K562 (cell line): ENCODE results near the gene PDZD2. TPM values are rescaled to one million over a fixed set of nuclear protein-coding genes. Genes with fewer than 3 reads are reported as not detected.

Experiments
- ATAC-seq: fragments of 200-7000 bp; cut with Tn5 transposase; 3 replicates; pipeline ENCODE4 v1.9.1; 2020; ENCODE audit warnings: moderate library complexity
- BruUV-seq: library from RNA; stranded (reverse); fragments of 400-500 nt; replicated peaks from 2 replicates; lab custom pipeline; 2021; lab: Mats Ljungman, UMichigan
- CTCF ChIA-PET: fragments of 300-600 bp; formaldehyde crosslinking; extraction: SDS; loops from one replicate; lab custom pipeline; 2021; ENCODE audit warnings: low intra/inter-chr PET ratio; lab: Yijun Ruan, JAX
- POLR2A ChIA-PET: fragments of 300-600, 350-650 bp; sonication (Branson Sonifier 250); formaldehyde crosslinking; extraction: SDS; loops from one replicate; lab custom pipeline; 2021; ENCODE audit warnings: antibody characterized with exemption, inconsistent platforms; lab: Yijun Ruan, JAX
- DNase-seq, 4 experiments: peaks; one replicate each; pipeline versions ENCODE4 v3.0.0 to v3.0.0-alpha.2; 2011 to 2018; ENCODE audit warnings: low spot score in 3 of 4, mixed read lengths in 3 of 4; ENCODE audit errors: extremely low read depth in 1 of 4
- FAIRE-seq: peaks from 2 replicates; lab custom pipeline; 2011; peaks lifted over from hg19 to GRCh38; lab: Jason Lieb, UNC
- H2AFZ ChIP-seq: 2 replicates; pipeline ENCODE4 v1.6.0; 2011; ENCODE audit warnings: low read depth, low read length, control low read depth, inconsistent platforms
- H3K27ac ChIP-seq: fragments of 200-600 bp; 3 replicates; pipeline ENCODE4 v1.8.0; 2011; ENCODE audit warnings: low read depth, mild to moderate bottlenecking, control low read depth, inconsistent platforms, low read length, moderate library complexity, mixed read lengths; ENCODE audit errors: extremely low read depth
- H3K27me3 ChIP-seq, 2 experiments: fragments of 300-600 bp in 1 of 2; 2 replicates in 1 of 2; 3 replicates in 1 of 2; pipeline versions ENCODE4 v1.6.0 to v1.8.0; 2011; ENCODE audit warnings: inconsistent platforms in 2 of 2, low read length in 2 of 2, mild to moderate bottlenecking in 1 of 2, mixed read lengths in 1 of 2, moderate library complexity in 1 of 2; ENCODE audit not compliant: control insufficient read depth in 2 of 2, insufficient read depth in 2 of 2
- H3K36me3 ChIP-seq: fragments of 300-600 bp; 3 replicates; pipeline ENCODE4 v1.8.0; 2011; ENCODE audit warnings: mild to moderate bottlenecking, low read length, inconsistent platforms; ENCODE audit not compliant: control insufficient read depth, insufficient read depth
- H3K4me1 ChIP-seq, 2 experiments: fragments of 200-600 bp in 1 of 2; replicated peaks in 1 of 2; 2 replicates in 1 of 2; 3 replicates in 1 of 2; pipeline versions ENCODE4 v1.5.1 to v1.8.0; 2011; ENCODE audit warnings: inconsistent platforms in 2 of 2, low read length in 2 of 2, mild to moderate bottlenecking in 1 of 2, mixed read lengths in 1 of 2, moderate library complexity in 1 of 2; ENCODE audit not compliant: control insufficient read depth in 2 of 2, insufficient read depth in 2 of 2
- H3K4me2 ChIP-seq: 2 replicates; pipeline ENCODE4 v1.6.1; 2011; ENCODE audit warnings: low read length, control low read depth, inconsistent platforms, mixed read lengths; ENCODE audit not compliant: insufficient read depth
- H3K4me3 ChIP-seq: fragments of 200-600 bp; sonication (generic), shearing (Covaris generic); 2 replicates; pipeline ENCODE4 v1.5.1; 2016; ENCODE audit warnings: control low read depth, inconsistent platforms
- H3K79me2 ChIP-seq: fragments of 200-600 bp; 3 replicates; pipeline ENCODE4 v1.8.0; 2011; ENCODE audit warnings: low read length, inconsistent platforms; ENCODE audit not compliant: control insufficient read depth, insufficient read depth
- H3K9ac ChIP-seq, 2 experiments: 2 replicates each; pipeline versions ENCODE4 v1.6.0 to v1.6.1; 2011; ENCODE audit warnings: low read depth in 2 of 2, low read length in 2 of 2, control low read depth in 1 of 2, inconsistent platforms in 1 of 2, mild to moderate bottlenecking in 1 of 2, mixed read lengths in 1 of 2; ENCODE audit not compliant: insufficient read depth in 1 of 2
- H3K9me1 ChIP-seq: one replicate; pipeline ENCODE4 v1.6.0; 2011; ENCODE audit warnings: inconsistent platforms, mild to moderate bottlenecking, low read length, moderate library complexity; ENCODE audit not compliant: control insufficient read depth, insufficient read depth
- H3K9me3 ChIP-seq: replicated peaks from 2 replicates; pipeline ENCODE4 v1.5.1; 2011; ENCODE audit warnings: low read depth, low read length, inconsistent platforms; ENCODE audit not compliant: control insufficient read depth, insufficient read depth
- H4K20me1 ChIP-seq: replicated peaks from 2 replicates; pipeline ENCODE4 v1.6.1; 2011; ENCODE audit warnings: low read length, inconsistent platforms, mixed read lengths; ENCODE audit not compliant: control insufficient read depth, insufficient read depth
- ARID1B ChIP-seq: fragments of 450-650 bp; IDR thresholded peaks from 2 replicates; pipeline ENCODE4 v1.6.1; 2016; ENCODE audit warnings: antibody characterized with exemption, mild to moderate bottlenecking, inconsistent platforms
- BHLHE40 ChIP-seq: IDR thresholded peaks from 2 replicates; pipeline ENCODE4 v1.6.1; 2011; ENCODE audit warnings: low read length, improper control_type of control experiment
- CBX8 ChIP-seq: fragments of 200-600 bp; sonication (generic); IDR thresholded peaks from 2 replicates; pipeline ENCODE4 v1.6.1; 2012; ENCODE audit warnings: borderline replicate concordance, mixed run types, low read depth, mild to moderate bottlenecking, moderate library complexity, mixed read lengths, low read length, control low read depth, inconsistent platforms; ENCODE audit not compliant: poor library complexity, severe bottlenecking; ENCODE audit errors: extremely low read depth
- YBX1 ChIP-seq: fragments of 450-650 bp; IDR thresholded peaks from 2 replicates; pipeline ENCODE4 v1.7.1; 2016; ENCODE audit warnings: mild to moderate bottlenecking
- WGBS: fragments of 100-300 bp; shearing (Covaris generic); methylation state at CpG from one replicate; pipeline ENCODE4 v1.1.6; 2016; ENCODE audit warnings: low coverage, mixed read lengths; ENCODE audit not compliant: insufficient coverage; ENCODE audit errors: missing lambda C conversion rate; 5-methylcytosine and 5-hydroxymethylcytosine counted together
- in situ Hi-C: fragments of 300-500 bp; cut with MboI; formaldehyde crosslinking; loops from 4 replicates; pipeline ENCODE4 v1.15.0; 2018; ENCODE audit warnings: inconsistent platforms, mixed read lengths
- intact Hi-C: fragments of 100-400 bp; cut with micrococcal nuclease; formaldehyde crosslinking; loops from 2 replicates; pipeline ENCODE4 v1.14.2; 2022
- polyA plus RNA-seq, 8 experiments: library from polyadenylated mRNA; depleted of rRNA in 4 of 8; stranded (reverse) in 5 of 8; unstranded in 3 of 8; fragments of >200 nt; fragmentation: Nextera tagmentation in 2 of 8; fragmentation: Illumina TruSeq in 1 of 8; extraction: Ambion mirVana in 2 of 8; extraction: Trizol in 1 of 8; gene quantifications; 2 replicates each; pipeline versions ENCODE4 v1.2.1 to v1.2.3, GENCODE V29; 2011 to 2014; ENCODE audit warnings: inconsistent platforms in 1 of 8, missing spikeins in 1 of 8
- total RNA-seq, 7 experiments: library from RNA; depleted of rRNA in 6 of 7; stranded (reverse); fragments of >200 nt in 6 of 7; fragmentation: Illumina TruSeq in 2 of 7; extraction: Trizol in 2 of 7; gene quantifications; 2 replicates each; pipeline versions ENCODE4 v1.2.1 to v1.2.3, GENCODE V29; 2011 to 2021; ENCODE audit warnings: low replicate concordance in 1 of 7
- TF ChIP-seq, protein P1 (sequence below): fragments of 150-350 bp; IDR thresholded peaks from 2 replicates; pipeline ENCODE4 v1.6.1; 2014; ENCODE audit warnings: low read depth, mild to moderate bottlenecking, low read length, borderline replicate concordance
- TF ChIP-seq, protein P2 (sequence below): fragments of 450-650 bp; formaldehyde crosslinking; IDR thresholded peaks from 2 replicates; pipeline ENCODE4 v1.4.0; 2020; ENCODE audit warnings: mild to moderate bottlenecking, mixed read lengths

PDZD2 gene
- total and polyA plus RNA-seq, 9 of the 15 experiments (the other 6 are each of a cell fraction or from before 2014, with no cell fraction given), result 0.02 to 0.08 (median 0.04) TPM; not detected in 6

DNA sequence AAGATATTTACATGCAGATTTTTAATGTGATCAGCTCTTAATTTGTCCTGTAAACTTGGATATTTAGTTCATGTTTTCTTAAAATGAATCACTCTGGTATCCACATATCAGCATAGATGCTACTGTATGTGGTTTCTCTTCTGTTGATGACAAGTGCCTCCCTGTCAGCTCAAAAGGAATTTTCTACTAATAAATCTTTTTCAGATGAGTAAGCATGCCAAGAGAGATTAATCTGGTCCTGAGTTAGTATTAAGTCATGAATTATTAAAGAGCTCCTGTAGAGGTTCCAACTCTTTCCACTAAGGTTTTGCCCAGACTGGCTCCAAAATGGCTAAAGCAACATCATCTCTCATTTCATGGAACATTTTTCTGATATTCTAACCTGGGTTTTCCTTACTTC is 406.0 kb downstream of the PDZD2 start:
- DNase-seq, result no peak
- POLR2A ChIA-PET, result interaction anchor here (0.6 kb wide), 1 partner anchor 692 kb away, joined by 3 read pairs; no protein-coding TSS in a partner anchor
- intact Hi-C loops, result no loop called here

DNA sequence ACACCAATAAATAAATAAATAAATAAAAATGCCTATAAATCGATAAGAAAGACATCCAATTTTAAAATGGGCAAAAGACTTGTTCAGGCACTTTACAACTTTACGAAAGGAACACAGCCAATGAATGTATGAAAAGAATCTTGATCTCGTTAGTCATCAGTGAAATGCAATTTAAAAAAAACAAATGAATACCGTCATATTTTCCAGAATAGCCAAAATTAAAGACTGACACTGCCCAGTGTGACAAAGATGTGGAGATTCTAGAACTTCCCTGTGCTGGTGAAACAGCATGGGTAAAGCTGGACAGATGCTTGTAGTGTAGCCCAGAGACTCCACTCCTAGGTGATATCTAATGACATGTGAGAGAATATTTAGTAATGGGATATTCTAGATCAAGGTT is 408.1 kb downstream of the PDZD2 start:
- WGBS, result 0% methylated on average over 4 of the region's 4 CpGs
- TF ChIP-seq YBX1 (no peak), BHLHE40 (no peak), CBX8 (no peak), ARID1B (no peak)
- TF ChIP-seq, protein P1, sequence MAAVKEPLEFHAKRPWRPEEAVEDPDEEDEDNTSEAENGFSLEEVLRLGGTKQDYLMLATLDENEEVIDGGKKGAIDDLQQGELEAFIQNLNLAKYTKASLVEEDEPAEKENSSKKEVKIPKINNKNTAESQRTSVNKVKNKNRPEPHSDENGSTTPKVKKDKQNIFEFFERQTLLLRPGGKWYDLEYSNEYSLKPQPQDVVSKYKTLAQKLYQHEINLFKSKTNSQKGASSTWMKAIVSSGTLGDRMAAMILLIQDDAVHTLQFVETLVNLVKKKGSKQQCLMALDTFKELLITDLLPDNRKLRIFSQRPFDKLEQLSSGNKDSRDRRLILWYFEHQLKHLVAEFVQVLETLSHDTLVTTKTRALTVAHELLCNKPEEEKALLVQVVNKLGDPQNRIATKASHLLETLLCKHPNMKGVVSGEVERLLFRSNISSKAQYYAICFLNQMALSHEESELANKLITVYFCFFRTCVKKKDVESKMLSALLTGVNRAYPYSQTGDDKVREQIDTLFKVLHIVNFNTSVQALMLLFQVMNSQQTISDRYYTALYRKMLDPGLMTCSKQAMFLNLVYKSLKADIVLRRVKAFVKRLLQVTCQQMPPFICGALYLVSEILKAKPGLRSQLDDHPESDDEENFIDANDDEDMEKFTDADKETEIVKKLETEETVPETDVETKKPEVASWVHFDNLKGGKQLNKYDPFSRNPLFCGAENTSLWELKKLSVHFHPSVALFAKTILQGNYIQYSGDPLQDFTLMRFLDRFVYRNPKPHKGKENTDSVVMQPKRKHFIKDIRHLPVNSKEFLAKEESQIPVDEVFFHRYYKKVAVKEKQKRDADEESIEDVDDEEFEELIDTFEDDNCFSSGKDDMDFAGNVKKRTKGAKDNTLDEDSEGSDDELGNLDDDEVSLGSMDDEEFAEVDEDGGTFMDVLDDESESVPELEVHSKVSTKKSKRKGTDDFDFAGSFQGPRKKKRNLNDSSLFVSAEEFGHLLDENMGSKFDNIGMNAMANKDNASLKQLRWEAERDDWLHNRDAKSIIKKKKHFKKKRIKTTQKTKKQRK, result no peak
- no peak for DNase-seq
- BruUV-seq, result no TSS peak
- intact Hi-C loops, result no loop called here
- H2AFZ ChIP-seq, result no peak overlapping the region
- FAIRE-seq, result no peak
- no peaks in the 10 kb centered on the region for H3K4me1 ChIP-seq
- no peak overlapping the region for H3K4me3 ChIP-seq
- H3K9ac ChIP-seq, result no peak overlapping the region
- no peaks in the 10 kb centered on the region for H3K79me2 ChIP-seq
- H3K36me3 ChIP-seq, result no peaks in the 10 kb centered on the region
- in situ Hi-C loops, result no loop called here
- POLR2A ChIA-PET, result no interaction called here
- no peak for ATAC-seq
- CTCF ChIA-PET, result no interaction called here
- H3K27me3 ChIP-seq, result peaks cover 21 to 41% of the 10 kb centered on the region in 2 experiments
- no peaks in the 10 kb centered on the region for H4K20me1 ChIP-seq
- no peaks in the 10 kb centered on the region for H3K9me3 ChIP-seq
- H3K9me1 ChIP-seq, result no peaks in the 10 kb centered on the region
- no peak overlapping the region for H3K4me2 ChIP-seq
- no peak overlapping the region for H3K27ac ChIP-seq

More for the DNA sequence above, 406.0 kb downstream of the PDZD2 start:
- Histone ChIP-seq H3K9ac (no peak overlapping the region), H3K79me2 (no peaks in the 10 kb centered on the region), H3K9me1 (no peaks in the 10 kb centered on the region), H3K36me3 (no peaks in the 10 kb centered on the region), H3K27ac (no peak overlapping the region), H3K27me3 (peaks cover 14 to 35% of the 10 kb centered on the region in 2 experiments; a peak in 4 of 5 replicates), H3K9me3 (no peaks in the 10 kb centered on the region), H2AFZ (no peak overlapping the region), H4K20me1 (no peaks in the 10 kb centered on the region), H3K4me3 (no peak overlapping the region), H3K4me1 (no peaks in the 10 kb centered on the region), H3K4me2 (no peak overlapping the region)
- TF ChIP-seq, protein P2, sequence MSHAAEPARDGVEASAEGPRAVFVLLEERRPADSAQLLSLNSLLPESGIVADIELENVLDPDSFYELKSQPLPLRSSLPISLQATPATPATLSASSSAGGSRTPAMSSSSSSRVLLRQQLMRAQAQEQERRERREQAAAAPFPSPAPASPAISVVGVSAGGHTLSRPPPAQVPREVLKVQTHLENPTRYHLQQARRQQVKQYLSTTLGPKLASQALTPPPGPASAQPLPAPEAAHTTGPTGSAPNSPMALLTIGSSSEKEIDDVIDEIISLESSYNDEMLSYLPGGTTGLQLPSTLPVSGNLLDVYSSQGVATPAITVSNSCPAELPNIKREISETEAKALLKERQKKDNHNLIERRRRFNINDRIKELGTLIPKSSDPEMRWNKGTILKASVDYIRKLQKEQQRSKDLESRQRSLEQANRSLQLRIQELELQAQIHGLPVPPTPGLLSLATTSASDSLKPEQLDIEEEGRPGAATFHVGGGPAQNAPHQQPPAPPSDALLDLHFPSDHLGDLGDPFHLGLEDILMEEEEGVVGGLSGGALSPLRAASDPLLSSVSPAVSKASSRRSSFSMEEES (CRISPR knock-in tag), result no peak
- in situ Hi-C loops, result no loop called here
- ATAC-seq (no peak), FAIRE-seq (no peak)
- CTCF ChIA-PET, result no interaction called here
- no TSS peak for BruUV-seq
